ENCODE measurements around the gene B9D2.
"Not testable (repeated sequence)": the region's sequence is repeated elsewhere in the genome, so short reads cannot be mapped to it uniquely, and the experiment has no call there.

The B9D2 gene, protein sequence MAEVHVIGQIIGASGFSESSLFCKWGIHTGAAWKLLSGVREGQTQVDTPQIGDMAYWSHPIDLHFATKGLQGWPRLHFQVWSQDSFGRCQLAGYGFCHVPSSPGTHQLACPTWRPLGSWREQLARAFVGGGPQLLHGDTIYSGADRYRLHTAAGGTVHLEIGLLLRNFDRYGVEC

DNA sequence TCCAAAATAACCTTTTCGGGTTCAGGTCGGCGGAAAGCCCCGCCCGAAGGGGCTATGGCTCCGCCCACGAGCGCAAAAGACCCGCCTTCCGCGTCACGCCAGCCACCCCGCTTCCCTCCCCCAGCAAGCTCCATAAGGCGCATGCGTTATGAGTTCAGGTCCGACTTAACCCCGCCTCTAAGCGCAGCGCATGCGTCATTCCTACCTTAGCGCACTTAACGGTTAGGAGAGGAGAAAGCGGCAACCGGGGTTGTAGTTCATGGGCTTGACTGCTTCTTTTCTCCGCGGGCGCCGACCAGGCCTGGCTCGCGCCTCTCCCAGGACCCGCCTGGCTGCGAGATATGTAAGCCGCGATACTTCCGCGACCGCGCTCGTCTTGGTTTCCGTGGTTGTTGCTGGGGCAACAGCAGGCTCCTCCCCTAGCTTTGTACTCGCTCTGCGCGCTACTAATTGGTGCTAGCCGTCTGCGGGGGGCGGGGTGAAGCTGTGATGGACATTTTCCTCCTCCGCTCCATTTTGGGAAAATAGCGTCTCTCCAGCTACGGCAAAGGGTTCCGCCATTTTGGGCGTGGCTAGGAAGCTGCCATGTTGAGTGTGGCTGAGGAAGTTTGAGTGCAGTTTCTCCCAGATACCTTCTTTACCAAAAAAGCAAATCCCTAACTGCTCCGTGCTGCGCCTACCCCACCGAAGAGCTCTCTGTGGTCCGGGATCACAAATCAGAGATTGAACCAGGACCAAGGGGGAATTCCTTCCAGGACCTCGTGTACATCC lies at the start of gene B9D2:
Gene B9D2, minus strand, starts transcription at position 397 of the 771 bp plus-strand sequence. CDS start 630 bp downstream, outside the sequence.
- DNase-seq, result peak; percentile 99

DNA sequence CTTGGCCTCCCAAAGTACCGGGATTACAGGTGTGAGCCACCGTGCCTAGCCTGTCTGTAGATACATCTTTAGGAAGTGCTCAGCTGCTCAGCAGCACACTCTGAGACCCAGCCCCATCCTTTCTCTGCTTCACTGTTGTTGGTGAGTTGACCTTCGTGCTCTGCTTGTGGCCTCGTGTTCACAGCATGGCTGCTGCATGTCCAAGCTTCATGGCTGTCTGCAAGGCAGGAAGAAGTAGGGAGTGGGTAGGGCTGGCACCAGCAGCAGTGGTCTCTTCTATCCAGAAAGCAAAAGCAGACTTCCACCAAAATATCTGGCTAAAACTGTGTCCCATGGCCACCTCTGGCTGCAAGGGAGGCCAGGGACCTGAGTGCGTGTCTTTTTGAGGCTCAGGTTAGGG lies 49.0 kb upstream of the B9D2 start:
- no peak for DNase-seq

DNA sequence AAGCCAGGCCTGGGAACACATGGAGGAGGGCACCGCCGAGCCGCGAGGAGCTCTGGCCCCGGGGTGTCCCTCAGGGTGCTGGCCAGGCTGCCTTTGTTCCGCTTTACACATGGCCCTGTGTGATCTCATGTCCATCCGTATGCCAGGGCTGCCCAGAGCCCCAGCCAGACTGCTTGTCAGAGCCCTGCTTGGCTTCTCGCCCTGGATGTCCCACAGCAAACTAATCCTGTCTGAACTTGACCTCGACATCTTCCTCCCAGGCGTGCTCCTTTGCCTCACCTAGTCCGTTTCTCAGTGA lies 48.0 kb upstream of the B9D2 start:
- DNase-seq, result no peak

DNA sequence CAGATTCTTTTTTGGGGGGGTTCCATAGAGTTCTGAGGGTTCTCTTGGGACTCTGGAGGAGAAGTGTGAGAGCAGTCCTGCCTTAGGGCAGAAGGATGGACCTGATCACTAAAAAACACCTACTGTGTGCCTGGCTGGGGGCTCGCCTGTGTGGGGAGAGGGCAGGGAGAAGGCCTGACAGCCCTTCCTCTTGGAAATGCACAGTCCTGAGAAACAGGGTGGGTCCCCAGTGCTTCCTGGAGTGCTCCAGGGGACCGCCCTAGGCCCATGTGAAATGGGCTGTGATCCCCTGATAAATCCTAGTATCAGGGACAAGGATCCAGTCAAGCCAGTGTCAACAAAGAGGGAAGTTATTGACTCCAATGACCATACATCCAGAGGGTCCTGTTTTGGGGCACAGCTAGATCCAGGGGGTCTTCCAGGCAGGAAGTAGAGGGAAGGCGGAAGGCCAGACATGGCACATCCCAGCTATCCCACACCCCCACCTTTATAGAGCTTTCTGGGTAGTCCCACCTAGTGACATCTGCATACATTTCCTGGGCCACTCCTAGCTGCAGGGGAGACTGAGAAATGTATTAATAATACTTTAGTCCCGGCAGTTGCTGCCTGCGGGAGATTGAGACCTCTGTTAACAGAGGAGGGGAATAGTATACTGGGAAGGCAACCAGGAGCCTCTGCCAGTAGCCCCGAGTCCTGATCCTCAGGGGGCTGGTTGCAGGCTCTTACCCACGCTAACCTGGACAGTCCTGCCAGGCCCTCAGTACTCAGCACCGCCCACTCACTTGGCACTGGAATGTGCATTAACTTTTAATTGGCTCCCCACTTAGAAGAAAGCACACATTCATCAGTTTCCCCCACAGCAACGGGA lies 47.4 kb upstream of the B9D2 start:
- no peak for DNase-seq

DNA sequence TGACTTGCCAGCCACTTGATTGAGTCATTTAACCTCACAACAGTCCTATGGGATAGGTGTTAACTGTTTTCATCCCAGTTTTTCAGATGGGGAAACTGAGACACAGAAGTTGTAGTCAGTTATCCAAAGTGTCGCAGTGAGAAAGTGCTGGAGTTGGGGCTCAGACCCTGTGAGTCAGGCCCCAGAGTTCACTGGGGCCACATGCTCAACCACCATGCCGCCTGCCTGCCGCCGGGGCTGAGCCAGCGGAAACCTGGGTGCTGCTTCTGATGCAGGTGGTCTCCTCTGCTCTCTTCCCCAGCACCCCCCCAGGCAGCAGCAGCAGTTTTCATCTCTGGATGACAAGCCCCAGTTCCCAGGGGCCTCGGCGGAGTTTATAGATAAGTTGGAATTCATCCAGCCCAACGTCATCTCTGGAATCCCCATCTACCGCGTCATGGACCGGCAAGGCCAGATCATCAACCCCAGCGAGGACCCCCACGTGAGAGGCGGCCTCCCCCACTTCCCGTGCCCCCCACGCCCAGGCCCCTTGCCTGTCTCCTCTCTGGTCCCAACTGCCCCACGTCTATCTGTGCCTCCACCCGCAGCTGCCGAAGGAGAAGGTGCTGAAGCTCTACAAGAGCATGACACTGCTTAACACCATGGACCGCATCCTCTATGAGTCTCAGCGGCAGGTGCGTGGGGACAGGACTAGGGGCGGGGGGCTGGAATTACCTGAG lies 46.5 kb upstream of the B9D2 start:
- DNase-seq, result no peak

DNA sequence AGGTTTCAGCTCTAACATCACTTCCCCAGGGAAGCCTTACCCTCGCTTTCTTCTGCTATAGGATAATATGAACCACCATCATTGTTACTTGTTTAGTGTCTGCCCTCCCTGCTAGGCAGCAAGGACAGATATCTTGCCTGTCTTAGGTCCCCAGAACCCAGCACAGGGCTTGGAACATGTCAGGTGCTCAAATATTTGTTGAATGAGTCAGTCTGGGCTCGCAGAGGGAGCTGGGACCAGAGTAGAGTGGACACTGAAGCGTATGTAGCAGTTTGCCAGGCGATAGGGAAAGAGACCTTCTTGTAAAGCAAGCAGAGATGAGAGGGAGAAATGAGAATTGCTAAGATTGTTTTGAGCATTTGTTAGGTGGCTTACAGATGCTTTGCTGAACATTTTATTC lies 45.3 kb upstream of the B9D2 start:
- peak; percentile 94 for DNase-seq

DNA sequence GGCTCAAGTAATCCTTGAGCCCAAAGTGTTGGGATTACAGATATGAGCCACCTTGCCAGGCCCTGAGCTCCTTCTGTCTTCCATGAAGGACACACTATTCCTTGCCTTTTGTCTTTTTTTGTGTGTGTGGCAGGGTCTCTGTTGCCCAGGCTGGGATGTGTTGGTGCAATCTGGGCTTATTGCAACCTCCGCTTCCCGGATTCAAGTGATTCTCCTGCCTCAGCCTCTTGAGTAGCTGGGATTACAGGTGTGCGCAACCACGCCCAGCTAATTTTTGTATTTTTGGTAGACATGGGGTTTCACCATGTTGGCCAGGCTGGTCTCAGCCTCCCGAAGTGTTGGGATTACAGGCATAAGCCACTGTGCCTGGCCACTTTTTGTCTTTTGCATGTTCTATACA lies 44.9 kb upstream of the B9D2 start:
- not testable (repeated sequence) for DNase-seq

DNA sequence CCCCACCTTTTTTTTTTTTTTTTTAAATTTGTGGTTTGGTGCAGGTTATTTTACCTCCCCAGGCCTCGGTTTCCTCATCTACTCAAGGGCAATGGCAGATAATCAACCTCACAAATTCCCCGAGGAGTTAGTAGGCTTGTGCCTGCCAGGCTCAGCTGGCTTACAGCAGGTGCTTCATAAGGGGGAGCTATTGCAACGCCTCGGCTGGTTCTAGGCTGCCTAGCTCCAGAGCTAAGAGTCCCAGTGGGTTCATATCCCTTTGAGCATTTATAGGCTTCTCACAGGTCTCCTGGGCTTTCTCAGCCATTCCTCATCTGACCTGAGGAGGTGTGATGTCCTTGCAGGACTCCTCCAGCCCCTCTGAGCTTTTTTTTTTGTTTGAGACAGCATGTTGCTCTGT lies 44.3 kb upstream of the B9D2 start:
- no peak for DNase-seq

DNA sequence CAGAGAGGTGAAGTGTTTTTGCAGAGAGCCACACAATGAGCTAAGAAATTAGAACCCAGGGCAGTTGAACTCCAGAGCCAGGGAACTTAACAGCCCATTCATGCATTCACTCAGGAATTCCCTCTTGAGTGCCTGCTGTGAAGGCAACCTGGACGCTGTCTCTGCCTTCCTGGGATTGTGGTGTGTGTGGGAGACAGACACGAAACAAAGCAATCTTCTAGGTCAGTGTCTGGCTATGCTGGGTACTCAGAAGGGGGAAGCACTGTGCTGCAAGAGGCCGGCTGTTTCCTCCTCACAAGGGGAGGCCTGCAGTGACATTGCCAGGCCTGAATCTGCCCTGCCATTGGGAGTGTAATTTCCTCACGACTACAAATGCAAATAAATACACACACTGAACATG lies 43.3 kb upstream of the B9D2 start:
- peak; percentile 95 for DNase-seq

DNA sequence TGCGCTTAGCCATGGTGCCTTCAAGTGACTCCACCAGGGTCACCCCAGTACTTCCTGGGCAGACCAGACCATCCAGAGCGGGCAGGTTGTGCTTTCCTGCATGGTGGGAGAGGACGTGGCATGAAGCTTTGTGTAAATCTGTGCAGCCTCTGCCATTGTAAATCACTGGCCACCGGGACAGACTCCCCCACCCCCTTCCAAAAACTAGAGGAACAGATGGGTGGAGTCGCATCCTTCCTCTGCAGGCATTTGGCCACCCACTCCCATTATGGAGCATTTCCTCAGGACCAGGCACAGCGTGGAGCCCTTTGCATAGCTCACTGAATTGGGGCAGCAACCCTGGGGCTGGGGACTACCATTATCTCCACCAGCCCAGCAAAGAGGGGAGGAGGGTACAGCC lies 41.8 kb upstream of the B9D2 start:
- DNase-seq, result no peak

DNA sequence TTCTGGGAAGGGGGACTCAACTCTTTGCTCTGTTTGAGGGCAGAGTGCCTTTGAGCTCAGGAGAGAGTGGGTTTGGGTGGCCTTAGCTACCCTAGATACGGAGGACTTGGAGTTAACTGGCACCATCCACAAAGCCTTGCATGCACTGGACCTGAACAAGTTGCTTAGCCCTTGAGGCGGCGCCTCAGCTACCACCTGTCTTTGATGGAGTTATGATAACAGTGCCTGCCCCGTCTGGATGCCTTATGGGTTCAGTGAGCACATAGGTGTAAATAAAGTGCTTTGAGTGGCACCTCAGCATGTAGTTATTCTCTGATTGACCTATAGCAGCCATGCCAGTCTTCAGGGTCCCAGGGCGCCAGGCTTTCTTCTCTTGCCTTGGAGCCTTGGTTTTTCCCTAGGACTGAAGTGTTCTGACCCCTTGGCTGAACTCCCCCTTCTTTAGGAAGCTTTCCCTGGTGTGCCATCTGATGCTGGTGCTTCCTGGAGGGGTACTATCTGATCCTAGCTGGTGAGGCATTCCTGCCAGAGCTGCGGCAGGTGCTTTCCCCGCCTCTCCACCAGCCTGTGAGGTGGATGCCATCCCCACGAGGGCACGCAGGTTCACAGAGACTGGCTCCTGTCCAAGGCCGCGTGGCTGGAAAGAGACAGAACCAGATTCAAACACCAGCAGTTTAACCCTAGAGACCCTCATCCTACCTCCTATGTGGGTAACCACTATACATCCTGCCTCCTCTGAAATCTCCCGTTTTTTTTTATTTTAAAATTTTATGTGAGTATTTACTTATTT lies 39.4 kb upstream of the B9D2 start:
- no peak for DNase-seq

DNA sequence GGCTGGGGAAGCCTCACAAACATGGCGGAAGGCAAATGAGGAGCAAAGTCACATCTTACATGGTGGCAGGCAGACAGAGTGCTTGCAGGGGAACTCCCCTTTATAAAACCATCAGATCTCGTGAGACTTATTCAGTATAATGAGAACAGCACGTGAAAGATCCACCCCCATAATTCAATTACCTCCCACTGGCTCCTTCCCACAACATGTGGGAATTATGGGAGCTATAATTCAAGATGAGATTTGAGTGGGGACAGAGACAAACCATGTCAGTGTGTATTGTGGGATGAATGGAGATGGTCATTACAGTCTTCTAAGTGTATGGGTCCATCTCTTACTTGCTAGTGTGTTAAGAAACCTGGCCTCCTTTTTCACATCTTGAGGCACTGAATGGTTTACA lies 38.1 kb upstream of the B9D2 start:
- no peak for DNase-seq

DNA sequence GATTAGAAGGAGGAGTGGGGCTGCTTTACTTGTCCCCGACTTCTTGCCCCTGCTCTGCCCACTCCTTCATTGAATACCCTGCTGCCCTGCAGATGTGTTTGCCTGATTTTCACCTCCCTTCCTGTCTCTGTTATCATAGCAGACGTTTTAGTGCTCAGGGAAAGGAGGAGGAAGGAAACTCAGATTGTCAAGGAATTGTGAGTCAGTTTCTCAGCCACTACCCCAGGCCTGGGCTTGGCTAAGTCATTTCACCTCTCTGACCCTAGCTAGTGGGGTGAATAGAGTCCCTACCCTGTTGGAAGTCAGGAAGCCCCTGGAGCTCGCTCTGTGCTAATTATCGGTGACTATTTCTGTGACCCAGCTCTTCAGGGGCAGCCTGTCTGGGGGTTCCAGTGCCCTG lies 37.5 kb upstream of the B9D2 start:
- no peak for DNase-seq

DNA sequence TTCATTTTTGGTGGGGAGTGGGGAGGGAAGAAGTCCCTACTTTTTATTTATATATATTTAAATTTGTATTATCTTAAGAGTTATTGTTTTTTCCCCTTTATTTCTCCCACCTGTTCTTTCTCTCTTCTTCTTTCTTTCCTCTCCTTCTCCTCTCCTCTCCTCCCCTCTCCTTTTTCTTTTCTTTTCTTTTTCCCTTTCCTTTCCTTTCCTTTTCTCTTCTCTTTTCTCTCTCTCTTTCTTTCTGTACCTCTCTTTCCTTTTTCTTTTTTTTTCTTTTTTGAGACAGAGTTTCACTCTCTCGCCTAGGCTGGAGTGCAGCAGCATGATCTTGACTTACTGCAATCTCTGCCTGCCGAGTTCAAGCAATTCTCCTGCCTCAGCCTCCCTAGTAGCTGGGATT lies 35.6 kb upstream of the B9D2 start:
- DNase-seq, result no peak

DNA sequence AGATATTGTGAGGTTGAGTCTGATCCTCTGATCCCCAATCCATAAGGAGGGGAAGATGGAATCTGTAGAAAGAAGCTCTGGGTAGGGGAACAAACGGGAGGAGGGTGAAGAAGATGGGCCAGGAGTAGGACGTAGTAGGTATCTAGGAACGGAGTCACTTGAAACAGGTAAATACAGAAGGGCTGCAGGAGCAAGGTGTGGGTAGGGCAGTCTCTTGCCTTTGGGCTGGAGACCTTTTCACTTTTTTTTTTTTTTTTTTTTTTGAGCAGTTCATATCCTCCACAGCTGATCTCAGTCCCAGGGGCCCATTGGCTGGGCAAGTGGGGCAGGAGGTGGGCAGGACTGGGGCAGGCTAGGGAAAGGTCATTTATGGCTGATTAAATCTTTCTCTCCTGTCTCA lies 35.1 kb upstream of the B9D2 start:
- DNase-seq, result no peak

DNA sequence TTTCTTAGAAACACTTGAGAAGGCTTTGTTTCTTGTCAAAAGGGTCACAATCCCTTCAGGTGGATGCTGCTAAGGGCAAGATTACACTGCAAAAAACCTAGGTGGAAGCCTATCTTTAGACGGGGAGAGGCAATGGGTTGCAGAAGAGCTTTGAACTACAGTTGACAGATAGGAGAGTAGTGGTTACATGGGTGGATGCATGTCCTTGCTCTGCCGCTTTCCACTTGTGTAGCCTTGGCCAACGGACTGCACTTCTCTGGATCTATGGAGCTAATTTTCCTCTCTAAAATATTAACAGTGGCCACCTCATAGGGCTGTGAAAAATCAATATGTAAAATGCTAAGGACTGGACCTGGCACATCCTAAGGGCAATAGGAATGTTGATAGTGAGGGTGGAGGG lies 34.6 kb upstream of the B9D2 start:
- no peak for DNase-seq

DNA sequence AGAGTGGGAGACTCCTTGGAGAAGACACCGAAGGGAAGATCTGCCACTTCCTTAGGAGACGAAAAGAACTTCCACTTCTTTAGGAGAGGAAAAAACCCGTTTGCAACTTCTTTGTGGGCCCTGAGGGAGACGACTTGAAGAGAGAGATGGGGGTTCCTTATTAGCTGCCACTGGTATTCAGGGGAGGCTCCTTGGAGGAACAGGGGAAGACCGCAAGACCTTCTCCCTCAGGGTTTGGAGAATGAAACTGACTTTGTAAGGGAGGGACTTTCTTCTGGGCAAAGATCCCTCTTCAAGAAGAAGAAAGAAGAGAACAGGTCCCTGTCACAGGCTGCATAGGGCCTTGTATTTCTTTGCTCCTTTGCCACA lies 34.1 kb upstream of the B9D2 start:
- DNase-seq, result no peak

DNA sequence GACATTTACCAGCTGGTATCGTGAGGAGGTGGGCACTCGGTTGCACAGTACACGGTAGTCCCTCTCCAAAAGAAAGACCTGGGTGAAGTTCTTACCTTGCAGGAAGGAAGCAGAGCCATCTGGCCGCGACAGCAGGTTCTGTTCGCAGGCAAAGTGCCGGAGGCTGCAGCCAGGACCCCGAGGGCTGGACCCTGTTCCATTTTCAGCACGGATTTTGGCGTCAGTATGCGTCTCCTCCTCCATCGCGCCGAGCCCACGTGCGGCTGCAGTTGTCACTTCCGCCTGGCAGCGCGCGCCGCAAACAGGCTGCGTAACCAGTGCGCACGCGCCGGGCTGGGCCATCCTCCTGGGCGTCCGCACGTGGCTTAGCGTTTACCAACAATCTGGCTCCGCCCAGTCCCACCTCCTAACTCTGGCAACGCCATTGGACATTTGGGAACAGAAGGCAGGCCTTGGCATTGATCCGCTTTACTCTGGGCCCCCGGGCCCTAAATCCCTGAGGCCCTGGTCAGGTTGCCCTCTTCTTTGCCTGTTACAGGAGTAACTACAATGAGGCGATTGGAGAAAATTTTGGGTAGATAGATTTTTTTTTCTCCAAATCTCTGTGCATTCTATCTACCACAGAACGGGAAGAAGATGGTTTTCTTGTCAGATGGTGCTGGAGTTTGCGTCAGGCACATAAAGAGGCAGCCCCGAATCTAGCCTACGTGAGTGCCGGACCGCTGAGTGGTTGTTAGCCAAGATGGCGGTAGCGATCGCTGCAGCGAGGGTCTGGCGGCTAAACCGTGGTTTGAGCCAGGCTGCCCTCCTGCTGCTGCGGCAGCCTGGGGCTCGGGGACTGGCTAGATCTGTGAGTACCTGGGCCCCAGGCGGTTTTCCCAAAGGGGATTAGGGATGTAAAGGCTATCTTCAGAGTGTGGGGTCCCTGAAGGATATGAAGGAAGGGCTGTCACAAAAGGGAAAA lies 33.4 kb upstream of the B9D2 start, which contains the start of the genes BCKDHA and EXOSC5:
Gene BCKDHA, plus strand, starts transcription at position 733 of the 964 bp plus-strand sequence. Its CDS starts 10 bp downstream, at position 743.
Gene EXOSC5, minus strand, starts transcription at position 274 of the 964 bp plus-strand sequence. Its CDS starts 31 bp downstream, at position 243.
- DNase-seq, result peak; percentile 100

DNA sequence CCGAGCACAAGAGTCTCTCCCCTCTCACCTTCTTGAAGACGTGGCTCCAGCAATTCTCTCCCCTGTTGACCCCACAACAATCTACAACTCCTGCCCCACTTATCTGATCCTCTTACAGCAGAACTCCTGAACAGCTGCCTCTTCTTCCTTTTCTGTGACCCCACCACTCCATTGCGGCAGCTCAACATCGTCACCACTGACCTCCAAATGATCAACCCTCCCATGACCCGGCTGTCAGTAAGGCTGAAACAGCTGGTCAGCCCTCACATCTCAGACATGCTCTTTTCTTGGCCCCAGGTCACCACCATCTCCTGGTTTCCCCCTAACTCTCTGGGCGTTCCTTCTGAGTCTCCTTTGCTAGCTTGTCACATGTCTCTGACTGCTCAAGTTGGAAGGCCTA lies 31.4 kb upstream of the B9D2 start:
- no peak for DNase-seq

DNA sequence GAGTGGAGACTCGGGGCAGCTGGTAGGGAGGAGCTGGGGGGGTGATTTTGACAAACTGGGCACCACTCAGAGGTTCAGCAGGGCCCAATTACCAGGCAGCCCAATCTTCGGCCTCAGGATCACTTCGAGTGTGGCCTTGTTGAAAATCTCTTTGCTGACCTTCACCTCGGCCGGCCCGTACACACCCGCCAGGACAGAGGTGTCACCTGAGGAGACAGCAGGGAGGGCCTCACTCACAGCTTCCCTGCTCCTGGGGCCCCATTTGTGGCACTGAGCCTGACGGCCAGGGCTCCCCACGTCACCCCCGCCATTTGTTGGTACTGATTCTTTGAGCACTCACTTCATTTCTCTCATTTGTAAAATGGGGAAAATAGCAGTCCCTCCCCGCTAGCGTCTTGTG lies 28.8 kb upstream of the B9D2 start:
- no peak for DNase-seq

DNA sequence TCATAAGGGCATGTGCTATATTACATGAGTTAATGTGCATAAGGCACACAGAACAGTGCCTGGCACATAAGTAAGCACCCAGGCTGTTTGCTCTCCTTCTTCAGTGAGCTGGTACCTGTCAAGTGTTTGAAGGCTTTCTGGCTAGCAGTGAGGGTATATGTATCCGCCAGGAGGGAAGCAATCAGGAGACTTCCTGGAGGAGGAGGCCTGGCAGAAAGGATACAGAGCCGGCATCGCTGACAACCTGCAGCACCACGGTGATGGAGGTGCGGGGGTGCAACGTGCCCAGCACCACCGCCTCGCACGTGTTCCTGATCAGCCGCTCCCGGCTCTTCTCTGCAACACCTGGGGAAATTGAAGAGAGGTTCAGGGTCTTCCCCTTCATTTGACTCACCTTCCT lies 27.7 kb upstream of the B9D2 start:
- DNase-seq, result no peak
